ENCODE data around the gene UNC5A. TPM values are rescaled to one million over a fixed set of nuclear protein-coding genes. Genes with fewer than 3 reads are reported as not detected.

The UNC5A gene
- total RNA-seq, 2 experiments from 2014 or later = not detected

DNA sequence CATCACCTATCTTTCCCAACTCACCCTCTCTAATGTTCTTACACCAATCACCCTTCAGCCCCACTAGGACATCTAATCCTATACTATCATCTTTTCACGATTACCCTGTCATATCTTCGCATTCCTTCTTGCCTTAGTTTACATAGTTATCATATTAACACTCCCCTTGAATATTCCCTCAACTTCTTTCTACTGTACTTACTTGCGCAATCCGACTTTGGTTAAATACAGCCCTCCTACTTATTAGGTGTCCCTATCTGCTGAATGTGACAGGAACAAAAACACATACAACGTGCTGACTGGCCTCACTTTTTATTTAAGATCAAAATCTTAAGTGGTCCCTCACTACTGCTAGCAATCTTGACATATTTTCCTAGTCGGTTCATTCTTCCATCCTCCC lies 108.3 kb downstream of the UNC5A start:
- H3K9me3 Mint-ChIP-seq (ENCODE audit: low read depth) = no peaks in the 10 kb centered on the region
- H3K27me3 Mint-ChIP-seq = no peaks in the 10 kb centered on the region
- H3K27ac Mint-ChIP-seq = no peak overlapping the region
- ATAC-seq = no peak
- H3K4me3 Mint-ChIP-seq = no peak overlapping the region
- peaks cover 30% of the 10 kb centered on the region for H3K36me3 Mint-ChIP-seq
- H3K4me1 Mint-ChIP-seq = peaks cover 13% of the 10 kb centered on the region
- CTCF ChIA-PET = no interaction called here
- no peak for DNase-seq

DNA sequence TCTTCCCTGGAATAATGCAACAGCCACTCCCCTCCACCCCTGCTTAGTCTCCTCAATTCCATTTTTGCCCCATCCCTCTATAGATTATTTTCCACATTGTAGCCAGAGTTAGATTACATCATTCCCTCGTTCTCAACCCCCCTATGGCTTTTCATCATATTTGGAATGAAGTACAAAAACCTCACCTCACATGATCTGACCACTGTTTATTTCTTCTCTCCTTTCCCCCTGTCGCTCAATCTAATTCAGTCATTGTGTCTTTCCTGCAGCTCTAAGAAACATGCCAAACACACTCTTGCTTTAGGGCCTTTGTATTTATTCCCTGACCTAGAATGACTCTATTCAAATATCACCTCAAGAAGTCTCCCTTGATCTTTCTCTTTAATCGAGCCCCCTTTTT lies 111.4 kb downstream of the UNC5A start:
- ATAC-seq (no peak), DNase-seq (no peak)
- peaks cover 6% of the 10 kb centered on the region for H3K4me1 Mint-ChIP-seq
- H3K36me3 Mint-ChIP-seq = peaks cover 30% of the 10 kb centered on the region
- H3K27me3 Mint-ChIP-seq = no peaks in the 10 kb centered on the region
- CTCF ChIA-PET = no interaction called here
- no peak overlapping the region for H3K27ac Mint-ChIP-seq
- H3K4me3 Mint-ChIP-seq = no peak overlapping the region
- H3K9me3 Mint-ChIP-seq (ENCODE audit: low read depth) = no peaks in the 10 kb centered on the region

DNA sequence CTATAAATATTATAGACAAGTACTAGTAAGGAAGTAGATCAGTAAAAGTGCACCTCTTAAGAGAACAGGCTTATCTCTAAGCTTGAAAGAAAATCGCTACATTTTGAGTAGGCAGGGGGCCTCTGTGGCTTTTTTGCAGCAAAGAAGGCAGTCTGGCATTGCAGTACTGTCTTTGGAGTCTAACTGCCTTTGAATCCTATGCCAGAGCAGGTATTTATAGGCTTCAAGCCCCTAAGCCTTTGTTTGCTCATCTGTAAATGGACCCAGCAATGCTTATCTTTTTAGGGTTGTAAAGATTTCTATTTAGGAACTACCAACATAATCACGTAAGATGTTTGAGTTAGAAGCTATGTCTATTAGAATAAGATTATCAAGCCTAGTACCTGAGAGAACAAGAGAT lies 112.5 kb downstream of the UNC5A start:
- Mint-ChIP-seq H3K4me3 (no peak overlapping the region), H3K36me3 (peaks cover 30% of the 10 kb centered on the region), H3K27me3 (no peaks in the 10 kb centered on the region), H3K27ac (no peak overlapping the region), H3K9me3 (ENCODE audit: low read depth) (no peaks in the 10 kb centered on the region), H3K4me1 (peaks cover 3% of the 10 kb centered on the region)
- ATAC-seq (no peak), DNase-seq (no peak)
- CTCF ChIA-PET = interaction anchor here (0.8 kb wide), 1 partner anchor 262 kb away, joined by 3 read pairs; no protein-coding TSS in a partner anchor

DNA sequence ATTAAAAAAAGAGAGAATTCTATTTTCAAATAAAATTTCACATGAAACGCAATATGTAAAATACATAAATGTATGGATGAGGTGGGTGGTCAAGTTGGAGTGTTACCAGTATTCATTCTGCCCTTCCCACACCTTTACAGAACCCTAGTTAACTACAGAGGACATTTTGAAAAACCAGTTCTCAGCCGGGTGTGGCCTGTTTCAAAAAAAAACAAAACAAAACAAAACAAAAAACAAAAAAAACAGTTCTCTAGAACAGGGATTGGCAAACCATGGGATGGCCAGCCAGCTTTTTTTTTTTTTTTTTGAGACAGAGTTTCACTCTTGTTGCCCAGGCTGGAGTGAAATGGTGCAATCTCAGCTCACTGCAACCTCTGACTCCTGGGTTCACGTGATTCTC lies 117.2 kb downstream of the UNC5A start:
- Mint-ChIP-seq H3K27me3 (no peaks in the 10 kb centered on the region), H3K4me3 (no peak overlapping the region), H3K36me3 (peaks cover 26% of the 10 kb centered on the region), H3K9me3 (ENCODE audit: low read depth) (no peaks in the 10 kb centered on the region), H3K27ac (no peak overlapping the region), H3K4me1 (peaks cover 4% of the 10 kb centered on the region)
- no peak for DNase-seq
- ATAC-seq = no peak
- CTCF ChIA-PET = no interaction called here

GRCh38 chr5:176929654-176930053 lies 119.3 kb downstream of the UNC5A start:
- Mint-ChIP-seq H3K4me1 (peaks cover 6% of the 10 kb centered on the region), H3K9me3 (ENCODE audit: low read depth) (no peaks in the 10 kb centered on the region), H3K27me3 (no peaks in the 10 kb centered on the region), H3K36me3 (peaks cover 27% of the 10 kb centered on the region), H3K4me3 (no peak overlapping the region), H3K27ac (no peak overlapping the region)
- ATAC-seq (no peak), DNase-seq (no peak)
- CTCF ChIA-PET = no interaction called here

Other genes with a start within 250 kb of the UNC5A start
- gene GPRIN1, start 200.4 kb upstream of the UNC5A start, total RNA-seq = 1 to 10 TPM; 2.5 to 3.4 TPM
- gene SNCB, start 180.0 kb upstream of the UNC5A start, total RNA-seq = not detected
- gene EIF4E1B, start 179.9 kb upstream of the UNC5A start, total RNA-seq = not detected
- gene TSPAN17, start 163.1 kb upstream of the UNC5A start, total RNA-seq = 10 to 100 TPM; 31.5 to 39.2 TPM
- gene HK3, start 88.8 kb downstream of the UNC5A start, total RNA-seq = not detected
- 10 to 100 TPM; 50.1 to 56.0 TPM for gene UIMC1, start 196.2 kb downstream of the UNC5A start, total RNA-seq
- gene ZNF346, start 212.1 kb downstream of the UNC5A start, total RNA-seq = 10 to 100 TPM; 28.8 to 31.2 TPM